T47D (cell line): ENCODE data around the gene PRAMEF20.
"Not testable (repeated sequence)": the region's sequence is repeated elsewhere in the genome, so short reads cannot be mapped to it uniquely, and the experiment has no call there.

Experiments used
- DNase-seq, 2 experiments: peaks; one replicate each; pipeline versions ENCODE4 v3.0.0 to v3.0.0-alpha.2; 2011 to 2012; ENCODE audit warnings: low read depth in 1 of 2, low spot score in 1 of 2
- JUND ChIP-seq: IDR thresholded peaks from 2 replicates; pipeline ENCODE4 v1.6.1; 2012; ENCODE audit warnings: low read depth
- in situ Hi-C: cut with HindIII; loops from 2 replicates; pipeline ENCODE4 v1.10.0; 2016; ENCODE audit warnings: low sequenced_read_pairs, low pct_unique_long_range_greater_than_20kb

The PRAMEF20 gene

DNA sequence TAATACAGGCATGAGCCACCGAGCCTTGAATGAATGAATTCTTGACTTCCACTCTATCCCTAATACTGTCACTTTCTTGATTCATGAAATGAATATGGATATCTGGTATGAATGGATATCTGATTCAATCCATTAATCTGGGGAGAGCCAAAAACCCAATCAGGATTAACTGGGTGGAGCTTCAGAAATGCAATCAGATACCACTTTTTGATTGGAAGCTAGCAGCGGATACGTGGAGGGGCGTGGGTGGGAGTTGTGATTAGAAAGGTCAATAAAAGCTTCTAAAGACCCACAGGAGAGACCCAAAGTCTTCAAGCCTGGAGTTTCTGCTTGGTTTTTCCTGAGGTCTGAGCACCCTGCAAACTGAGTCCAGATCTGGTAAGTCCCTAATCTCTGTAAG, at the start of gene PRAMEF20:
Gene PRAMEF20, plus strand, starts transcription at position 301 of the 400 bp plus-strand sequence. CDS start 5,905 bp downstream, outside the sequence.
- in situ Hi-C loops, DNase-seq: not testable (repeated sequence)

DNA sequence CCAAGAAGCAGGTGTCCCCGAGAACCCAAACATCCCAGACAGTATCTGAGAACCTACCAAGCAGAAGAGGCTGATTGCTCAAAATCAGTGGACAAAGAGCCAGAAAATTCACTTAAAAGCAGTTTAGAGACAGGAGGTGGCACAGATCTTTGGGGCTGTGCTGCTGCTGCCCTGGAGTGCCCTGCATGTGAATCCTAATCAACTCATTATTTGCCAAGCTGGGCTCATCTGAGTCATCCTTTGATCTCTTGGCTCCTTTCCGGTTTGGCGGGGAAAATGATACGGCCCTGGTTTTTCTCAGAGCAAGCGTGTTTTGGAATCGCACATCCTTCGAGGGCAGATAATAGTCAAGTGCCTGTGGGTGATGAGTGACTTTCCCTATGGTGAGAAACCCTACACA, 47.9 kb upstream of the PRAMEF20 start:
- in situ Hi-C loops, DNase-seq: not testable (repeated sequence)

DNA sequence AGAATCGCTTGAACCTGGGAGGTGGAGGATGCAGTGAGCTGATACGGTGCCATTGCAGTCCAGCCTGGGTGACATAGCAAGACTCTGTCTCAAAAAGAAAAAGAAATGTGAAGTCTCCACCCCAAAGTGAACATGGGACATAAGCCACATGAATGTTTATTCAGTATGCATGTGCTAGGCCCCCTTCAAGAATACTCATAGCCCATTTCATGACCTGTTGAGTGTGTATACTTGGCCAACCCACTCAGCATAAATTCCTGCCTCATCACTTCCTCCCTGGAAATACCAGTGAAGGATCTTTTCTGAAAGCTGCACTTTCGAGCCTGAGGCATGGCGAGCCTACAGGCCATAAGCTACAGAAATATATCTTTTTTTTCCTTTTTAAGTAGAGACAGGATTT, 45.3 kb upstream of the PRAMEF20 start:
- DNase-seq, in situ Hi-C loops: not testable (repeated sequence)

DNA sequence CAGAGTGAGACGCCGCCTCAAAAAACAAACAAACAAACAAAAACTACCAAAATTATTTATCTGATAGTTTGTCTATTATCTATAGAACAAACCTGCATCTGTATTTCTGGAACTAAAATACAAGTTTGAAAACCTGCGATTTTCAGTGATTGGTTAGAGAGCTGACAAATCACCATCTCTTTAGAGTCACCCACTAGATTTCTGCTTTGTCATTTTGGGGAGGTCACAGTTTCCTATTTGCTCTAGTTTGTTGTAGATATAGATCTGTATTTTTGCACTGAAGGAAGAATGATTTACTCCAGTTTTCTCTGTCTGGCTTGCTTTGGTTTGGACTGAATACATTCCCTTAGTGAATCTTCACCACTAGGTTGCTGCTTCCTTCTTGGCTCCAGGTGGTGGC, 43.7 kb upstream of the PRAMEF20 start:
- in situ Hi-C loops, DNase-seq: not testable (repeated sequence)

DNA sequence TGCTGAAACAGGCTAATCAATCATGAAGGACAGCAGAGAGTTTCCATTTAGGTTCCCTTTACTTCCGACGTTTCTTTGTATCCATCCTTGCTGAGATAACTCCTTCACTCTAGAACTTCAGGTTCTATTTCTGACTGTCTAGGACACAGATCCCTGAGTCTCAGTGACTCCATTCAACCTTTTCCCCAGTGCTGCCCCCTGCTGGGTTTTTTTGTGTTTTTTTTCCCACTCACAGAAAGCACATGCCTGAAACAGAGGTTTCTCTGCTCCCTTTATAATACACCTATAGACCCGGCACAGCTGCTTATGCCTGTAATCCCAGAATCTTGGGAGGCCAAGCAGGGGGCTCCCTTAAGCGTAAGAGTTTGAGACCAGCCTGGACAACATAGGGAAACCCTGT, 41.7 kb upstream of the PRAMEF20 start:
- in situ Hi-C loops, DNase-seq: not testable (repeated sequence)

DNA sequence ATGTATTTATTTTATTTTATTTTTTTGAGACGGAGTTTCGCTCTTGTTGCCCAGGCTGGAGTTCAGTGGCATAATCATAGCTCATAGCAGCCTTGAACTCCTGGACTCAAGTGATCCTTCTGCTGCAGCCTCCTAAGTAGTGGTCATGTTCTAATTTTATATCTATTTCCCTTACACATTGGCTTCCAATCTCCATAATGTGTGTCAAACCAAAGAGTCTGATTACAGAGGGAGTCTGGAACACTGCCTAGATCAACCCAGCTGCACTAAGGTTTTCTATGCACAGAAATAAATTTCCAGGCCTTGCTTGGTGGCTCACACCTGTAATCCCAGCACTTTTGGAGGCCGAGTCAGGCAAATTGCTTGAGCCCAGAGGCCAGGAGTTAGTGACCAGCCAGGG, 31.3 kb upstream of the PRAMEF20 start:
- in situ Hi-C loops, DNase-seq: not testable (repeated sequence)

DNA sequence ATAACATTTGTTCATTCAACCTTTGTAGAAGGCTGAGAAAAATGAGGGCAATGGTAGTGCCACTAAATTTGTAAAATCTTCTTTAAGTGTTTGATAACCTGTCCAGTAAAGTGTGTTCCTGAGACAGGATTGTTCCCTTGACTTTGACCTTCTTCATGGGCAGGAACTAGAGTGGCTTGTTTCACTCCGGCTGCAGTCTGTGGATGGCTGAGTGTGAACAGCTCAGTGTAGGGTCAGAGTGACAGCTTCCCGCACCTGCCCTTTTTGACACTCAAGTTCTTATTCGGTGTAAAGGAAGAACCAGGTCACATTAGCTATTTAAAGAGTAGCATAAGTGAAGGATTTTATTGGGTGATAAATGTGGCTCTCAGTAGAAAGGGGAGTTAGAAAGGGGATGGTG, 29.9 kb upstream of the PRAMEF20 start:
- in situ Hi-C loops = not testable (repeated sequence)

DNA sequence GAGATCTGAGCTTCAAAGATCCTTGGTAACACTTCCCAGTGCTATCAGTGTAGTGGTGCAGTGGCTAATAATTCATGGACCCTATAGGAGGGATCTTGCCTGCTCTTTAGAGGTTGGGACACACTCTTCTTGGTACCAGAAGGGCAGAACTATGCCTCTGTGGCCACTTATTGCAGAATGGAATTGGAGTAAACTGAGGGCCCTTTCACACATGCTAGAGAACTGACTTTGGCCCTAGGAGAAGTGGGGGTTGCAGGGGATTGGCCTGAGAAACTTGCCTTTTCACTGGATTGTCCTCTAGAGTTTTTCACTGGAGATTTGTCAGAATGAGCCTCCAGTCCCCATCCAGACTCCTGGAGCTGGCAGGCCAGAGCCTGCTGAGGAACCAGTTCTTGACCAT, 20.9 kb upstream of the PRAMEF20 start, which contains the start of gene PRAMEF17:
Gene PRAMEF17, plus strand, starts transcription at position 301 of the 400 bp plus-strand sequence. Its CDS starts 26 bp downstream, at position 327.
- DNase-seq, in situ Hi-C loops: not testable (repeated sequence)

More for the DNA sequence above, 29.9 kb upstream of the PRAMEF20 start:
- DNase-seq = not testable (repeated sequence)

DNA sequence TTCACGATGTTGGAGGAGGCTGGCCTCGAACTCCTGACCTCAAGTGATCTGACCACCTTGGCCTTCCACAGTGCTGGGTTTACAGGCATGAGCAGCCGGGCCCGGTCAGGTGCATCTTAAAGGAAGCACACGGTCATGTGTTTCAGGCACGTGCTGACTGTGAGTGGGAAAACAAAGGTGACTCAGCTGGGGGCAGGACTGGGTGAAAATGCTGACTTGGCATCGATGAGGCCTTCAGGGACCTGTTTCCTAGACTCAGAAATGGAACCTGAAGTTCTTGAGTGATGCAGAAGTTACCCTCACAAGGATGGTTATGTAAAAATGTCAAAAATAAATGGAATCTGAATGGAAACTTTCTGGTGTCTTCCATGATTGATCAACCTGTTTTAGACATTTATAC, 17.2 kb upstream of the PRAMEF20 start:
- DNase-seq, in situ Hi-C loops: not testable (repeated sequence)

DNA sequence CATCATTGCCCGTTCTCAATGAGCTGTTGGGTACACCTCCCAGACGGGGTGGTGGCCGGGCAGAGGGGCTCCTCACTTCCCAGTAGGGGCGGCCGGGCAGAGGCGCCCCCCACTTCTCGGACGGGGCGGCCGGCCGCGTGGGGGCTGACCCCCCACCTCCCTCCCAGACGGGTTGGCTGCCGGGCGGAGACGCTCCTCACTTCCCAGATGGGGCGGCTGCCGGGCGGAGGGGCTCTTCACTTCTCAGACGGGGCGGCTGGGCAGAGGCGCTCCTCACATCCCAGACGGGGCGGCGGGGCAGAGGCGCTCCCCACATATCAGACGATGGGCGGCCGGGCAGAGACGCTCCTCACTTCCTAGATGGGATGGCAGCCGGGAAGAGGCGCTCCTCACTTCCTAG, 15.5 kb upstream of the PRAMEF20 start:
- in situ Hi-C loops, DNase-seq: not testable (repeated sequence)

DNA sequence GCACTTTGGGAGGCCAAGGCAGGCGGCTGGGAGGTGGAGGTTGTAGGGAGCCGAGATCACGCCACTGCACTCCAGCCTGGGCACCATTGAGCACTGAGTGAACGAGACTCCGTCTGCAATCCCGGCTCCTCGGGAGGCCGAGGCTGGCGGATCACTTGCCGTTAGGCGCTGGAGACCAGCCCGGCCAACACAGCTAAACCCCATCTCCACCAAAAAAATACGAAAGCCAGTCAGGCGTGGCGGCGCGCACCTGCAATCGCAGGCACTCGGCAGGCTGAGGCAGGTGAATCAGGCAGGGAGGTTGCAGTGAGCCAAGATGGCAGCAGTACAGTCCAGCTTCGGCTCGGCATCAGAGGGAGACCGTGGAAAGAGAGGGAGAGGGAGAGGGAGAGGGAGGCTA, 14.9 kb upstream of the PRAMEF20 start:
- DNase-seq, in situ Hi-C loops: not testable (repeated sequence)

DNA sequence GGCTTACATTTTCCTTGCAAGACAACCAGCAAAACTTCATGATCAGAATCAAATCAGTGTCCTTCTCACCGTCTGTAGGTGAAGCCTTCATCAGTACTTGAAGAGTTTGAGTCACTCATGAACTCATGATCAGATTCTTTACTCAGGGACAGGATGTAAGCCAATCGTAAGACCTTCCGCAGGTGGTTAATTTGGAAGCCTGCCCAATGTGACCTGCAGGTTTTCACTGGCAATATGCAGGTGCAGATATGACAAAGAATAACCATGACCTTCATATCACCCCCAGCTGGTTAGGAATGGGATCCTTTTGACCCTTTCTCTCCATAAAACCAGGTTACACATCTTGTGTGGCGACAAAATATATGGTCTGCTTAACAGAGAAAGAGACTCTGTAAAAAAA, 2.4 kb upstream of the PRAMEF20 start:
- in situ Hi-C loops = no loop called here
- no peak for DNase-seq
- TF ChIP-seq JUND = no peak

DNA sequence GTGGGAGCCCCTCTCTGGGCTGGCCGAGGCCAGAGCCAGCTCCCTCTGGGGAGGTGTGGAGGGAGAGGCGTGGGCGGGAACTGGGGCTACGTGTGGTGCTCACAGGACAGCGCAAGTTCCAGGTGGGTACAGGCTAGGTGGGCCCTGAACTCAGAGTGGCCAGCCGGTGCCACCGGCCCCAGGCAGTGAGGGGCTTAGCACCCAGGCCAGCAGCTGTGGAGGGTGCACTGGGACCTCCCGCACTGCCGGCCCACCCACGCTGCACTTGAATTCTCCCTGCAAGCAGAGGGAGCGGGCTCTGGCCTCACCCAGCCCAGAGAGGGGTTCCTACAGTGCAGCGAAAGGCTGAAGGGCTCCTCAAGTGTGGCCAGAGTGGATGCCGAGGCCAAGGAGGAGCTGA, 20.2 kb downstream of the PRAMEF20 start:
- DNase-seq = no peak
- in situ Hi-C loops = no loop called here
- TF ChIP-seq JUND = no peak

DNA sequence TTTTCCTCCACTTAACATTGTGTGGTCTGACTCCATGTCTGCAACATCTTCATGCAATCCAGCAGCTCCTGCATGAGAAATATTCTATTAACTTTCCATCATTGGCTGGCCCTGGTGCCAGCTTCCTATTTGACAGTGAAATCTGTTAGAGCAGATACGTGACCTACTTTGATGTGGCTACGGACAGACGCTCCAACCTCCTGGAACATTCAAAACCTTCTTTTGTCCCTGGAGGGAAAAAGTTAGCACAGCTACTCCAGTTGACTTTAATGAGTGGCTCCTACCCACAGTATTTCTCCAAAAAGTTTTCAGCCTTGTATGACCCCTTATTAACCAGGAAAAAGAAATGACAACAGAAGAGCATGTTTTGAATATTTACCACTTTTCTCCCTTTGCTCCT, 22.0 kb downstream of the PRAMEF20 start:
- in situ Hi-C loops = no loop called here
- TF ChIP-seq JUND = no peak

DNA sequence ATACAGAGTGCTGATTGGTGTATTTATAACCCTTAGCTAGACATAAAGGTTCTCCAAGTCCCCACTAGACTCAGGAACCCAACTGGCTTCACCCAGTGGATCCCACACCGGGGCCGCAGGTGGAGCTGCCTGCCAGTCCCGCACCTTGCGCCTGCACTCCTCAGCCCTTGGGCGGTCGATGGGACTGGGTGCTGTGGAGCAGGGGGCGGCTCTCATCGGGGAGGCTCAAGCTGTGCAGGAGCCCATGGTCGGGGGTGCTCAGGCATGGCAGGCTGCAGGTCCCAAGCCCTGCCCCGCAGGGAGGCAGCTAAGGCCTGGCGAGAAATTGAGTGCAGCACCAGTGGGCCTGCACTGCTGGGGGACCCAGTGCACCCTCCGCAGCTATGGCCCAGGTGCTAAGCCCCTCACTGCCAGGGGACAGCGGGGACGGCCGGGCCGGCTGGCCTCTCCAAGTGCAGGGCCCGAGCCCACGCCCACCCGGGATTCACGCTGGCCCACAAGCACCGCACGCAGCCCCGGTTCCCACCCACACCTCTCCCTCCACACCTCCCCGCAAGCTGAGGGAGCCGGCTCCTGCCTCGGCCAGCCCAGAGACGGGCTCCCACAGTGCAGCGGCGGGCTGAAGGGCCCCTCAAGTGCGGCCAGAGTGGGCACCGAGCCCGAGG, 23.6 kb downstream of the PRAMEF20 start:
- DNase-seq, in situ Hi-C loops: not testable (repeated sequence)

More for the DNA sequence above, 22.0 kb downstream of the PRAMEF20 start:
- no peak for DNase-seq
